ENCODE data around the gene GNB5.
A peak's percentile ranks its signal among the peaks of the same experiment; 100 is the strongest.

GNB5 gene

GRCh38 chr15:52139599-52140462 is 51.4 kb downstream of the GNB5 start:
- peak; percentile 77 for DNase-seq

DNA sequence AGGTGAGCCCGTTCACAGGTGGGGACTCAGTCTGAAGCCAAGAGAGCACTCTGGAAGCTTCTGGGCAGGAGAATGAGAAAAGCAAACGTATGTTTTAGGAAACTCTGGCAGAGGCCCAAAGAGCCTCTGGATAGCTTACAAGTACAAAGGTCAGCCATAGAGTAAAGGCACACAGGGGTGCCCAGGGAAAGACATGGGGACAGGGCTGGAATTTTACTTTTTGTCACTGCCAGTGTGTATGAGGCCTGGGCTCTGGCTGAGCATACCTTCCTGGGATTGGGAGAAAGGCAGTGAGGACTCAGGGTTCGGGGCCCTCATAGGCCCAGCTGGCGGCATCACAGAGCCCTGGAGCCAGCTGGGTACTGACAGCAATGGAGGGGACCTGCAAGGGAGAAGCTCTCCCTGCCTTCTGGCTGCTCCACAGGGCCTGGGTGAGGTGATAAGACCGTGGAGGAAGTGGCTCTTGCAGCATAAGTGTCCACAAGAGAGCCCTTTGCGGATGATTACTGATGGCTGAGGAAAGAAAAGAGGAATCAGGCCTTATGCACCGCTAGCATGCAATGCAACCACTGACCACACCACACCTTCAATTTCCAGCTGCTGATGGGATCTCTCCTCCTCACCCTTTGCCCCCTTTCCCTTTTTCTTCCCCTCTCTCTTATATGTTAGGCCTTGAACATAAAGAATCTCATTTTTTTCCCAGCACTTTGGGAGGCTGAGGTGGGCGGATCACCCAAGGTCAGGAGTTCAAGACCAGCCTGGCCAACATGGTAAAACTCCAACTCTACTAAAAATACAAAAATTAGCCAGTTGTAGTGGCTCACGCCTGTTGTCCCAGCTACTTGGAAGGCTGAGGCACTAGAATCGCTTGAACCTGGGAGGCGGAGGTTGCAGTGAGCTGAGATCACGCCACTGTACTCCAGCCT is 53.5 kb downstream of the GNB5 start:
- no peak for DNase-seq

DNA sequence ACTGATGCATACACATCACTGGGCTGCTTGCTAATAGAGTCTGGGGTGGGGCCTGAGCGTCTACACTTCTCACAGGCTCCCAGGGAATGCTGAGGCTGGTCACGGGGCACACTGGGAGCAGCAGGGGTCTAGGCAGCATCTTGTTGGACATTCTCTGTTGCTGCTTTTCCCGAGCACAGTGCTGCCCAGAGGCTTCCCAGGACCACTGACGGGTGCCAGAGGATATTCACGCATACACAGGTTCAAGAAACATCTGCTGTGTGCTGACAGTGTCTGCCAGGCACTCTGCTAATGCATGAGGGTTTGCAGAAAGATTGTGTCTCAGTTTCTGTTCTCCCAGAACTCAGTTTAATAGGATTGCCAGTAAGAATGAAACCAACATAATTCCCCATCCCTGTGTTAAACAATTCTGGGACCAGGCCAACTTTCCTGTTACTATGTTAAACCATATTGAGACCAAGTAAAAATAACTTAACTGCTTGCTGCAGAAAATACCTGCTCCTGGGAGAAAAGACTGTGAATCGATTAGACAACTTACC is 54.7 kb downstream of the GNB5 start:
- no peak for DNase-seq

- DNase-seq = no peak
Observed at GRCh38 chr15:52134502-52135144, 56.6 kb downstream of the GNB5 start.

GRCh38 chr15:52133510-52134220 is 57.5 kb downstream of the GNB5 start:
- no peak for DNase-seq

- DNase-seq = no peak
Observed at GRCh38 chr15:52132066-52132465, 59.1 kb downstream of the GNB5 start.

DNA sequence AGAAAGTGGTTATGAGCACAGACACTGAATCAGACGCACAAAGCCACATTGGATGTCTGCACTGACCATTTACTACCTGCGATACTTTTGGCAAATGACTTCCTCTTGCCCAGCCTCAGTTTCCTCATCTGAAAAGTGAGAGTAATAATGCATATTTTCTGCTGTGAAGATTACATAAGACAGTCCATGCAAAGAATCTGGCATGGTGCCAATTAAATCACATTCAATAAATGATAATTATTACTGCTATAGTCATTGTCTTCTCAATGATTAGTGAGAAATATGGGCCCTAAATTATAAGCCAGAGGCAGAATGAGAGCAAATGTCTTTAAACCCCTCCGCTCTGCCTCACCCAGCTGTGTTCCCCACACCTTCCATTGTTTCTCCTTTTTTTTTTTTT is 62.6 kb downstream of the GNB5 start:
- DNase-seq = no peak

- DNase-seq = no peak
Observed at GRCh38 chr15:52124270-52124880, 66.8 kb downstream of the GNB5 start.

- DNase-seq = no peak
Observed at GRCh38 chr15:52121896-52122295, 69.3 kb downstream of the GNB5 start.

DNA sequence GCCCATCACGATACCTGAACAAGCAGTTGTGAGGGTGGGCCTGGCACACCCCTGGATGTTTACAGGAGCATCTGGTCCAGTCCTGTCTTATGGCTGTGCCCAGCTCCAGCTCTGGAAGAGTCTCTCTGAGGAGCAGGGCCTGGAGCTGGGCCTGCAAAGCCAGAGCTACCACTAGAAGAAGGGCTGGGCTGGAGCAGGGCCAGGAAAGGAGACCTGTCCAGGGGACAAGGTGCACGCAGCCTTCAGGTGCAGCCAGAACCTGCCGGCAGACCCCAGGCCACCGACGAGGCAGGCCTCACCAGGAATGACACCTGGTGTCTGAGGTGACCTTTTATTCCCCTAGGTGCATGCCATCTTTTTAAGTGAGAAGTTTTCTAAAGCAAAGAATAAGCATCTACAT is 70.2 kb downstream of the GNB5 start:
- DNase-seq = no peak

GRCh38 chr15:52120488-52120887 is 70.7 kb downstream of the GNB5 start:
- no peak for DNase-seq

GRCh38 chr15:52118969-52119749 is 72.0 kb downstream of the GNB5 start:
- no peak for DNase-seq

GRCh38 chr15:52117549-52117948 is 73.6 kb downstream of the GNB5 start:
- DNase-seq = no peak

GRCh38 chr15:52115598-52116427 is 75.4 kb downstream of the GNB5 start:
- no peak for DNase-seq

DNA sequence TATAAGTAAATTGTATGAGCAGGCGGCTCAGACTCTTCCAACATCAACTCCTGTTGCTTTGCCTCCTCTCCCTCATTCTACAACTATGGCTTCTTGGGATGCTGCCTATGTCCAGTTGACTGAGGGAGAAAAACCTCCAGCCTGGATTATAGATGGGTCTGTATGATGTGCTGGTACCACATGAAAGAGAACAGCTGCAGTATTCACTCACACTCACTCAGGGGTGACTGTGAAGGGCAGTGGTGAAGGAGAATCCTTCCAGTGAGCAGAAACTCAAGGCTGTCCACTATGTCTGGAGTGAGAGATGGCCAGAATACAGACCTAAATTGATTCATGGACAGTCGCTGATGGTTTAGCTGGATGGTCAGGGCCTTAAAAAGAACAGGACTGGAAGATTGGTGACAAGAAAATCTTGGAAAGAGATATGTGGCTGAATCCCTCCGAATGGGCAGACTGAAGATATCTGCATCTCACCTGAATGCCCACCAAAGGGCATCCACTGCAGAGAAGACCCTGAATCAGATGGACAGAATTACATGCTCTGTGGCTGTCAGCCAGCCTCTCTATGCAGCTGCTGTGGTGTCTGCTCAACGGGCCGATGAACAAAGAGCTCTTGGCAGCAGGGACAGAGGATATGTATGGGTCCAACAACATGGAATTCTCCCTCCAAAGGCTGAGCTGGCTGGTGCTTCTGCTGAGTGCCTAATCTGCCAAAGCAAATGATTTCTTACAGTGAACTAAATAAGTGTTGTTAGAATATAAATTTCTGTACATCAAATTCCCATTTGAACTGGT is 76.7 kb downstream of the GNB5 start:
- no peak for DNase-seq

- DNase-seq = no peak
Observed at GRCh38 chr15:52113708-52114107, 77.5 kb downstream of the GNB5 start.

DNA sequence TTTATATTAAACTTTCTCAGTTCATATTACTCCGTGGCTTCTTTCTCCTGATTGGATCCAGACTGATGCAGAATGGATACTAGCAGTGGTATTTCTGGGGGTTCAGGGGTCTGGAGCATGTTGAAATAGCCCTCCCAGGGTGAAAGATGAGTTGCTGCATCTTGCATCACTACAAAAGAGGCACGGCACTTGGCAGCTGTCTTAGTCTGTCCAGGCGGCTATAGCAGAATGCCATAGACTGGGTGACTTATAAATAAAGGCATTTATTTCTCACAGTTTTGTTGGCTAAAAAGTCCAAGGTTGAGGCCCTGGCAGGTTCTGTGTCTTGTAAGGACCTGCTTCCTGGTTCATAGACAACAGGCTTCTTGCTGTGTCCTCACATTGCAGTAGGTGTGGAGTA is 78.0 kb downstream of the GNB5 start:
- no peak for DNase-seq

DNA sequence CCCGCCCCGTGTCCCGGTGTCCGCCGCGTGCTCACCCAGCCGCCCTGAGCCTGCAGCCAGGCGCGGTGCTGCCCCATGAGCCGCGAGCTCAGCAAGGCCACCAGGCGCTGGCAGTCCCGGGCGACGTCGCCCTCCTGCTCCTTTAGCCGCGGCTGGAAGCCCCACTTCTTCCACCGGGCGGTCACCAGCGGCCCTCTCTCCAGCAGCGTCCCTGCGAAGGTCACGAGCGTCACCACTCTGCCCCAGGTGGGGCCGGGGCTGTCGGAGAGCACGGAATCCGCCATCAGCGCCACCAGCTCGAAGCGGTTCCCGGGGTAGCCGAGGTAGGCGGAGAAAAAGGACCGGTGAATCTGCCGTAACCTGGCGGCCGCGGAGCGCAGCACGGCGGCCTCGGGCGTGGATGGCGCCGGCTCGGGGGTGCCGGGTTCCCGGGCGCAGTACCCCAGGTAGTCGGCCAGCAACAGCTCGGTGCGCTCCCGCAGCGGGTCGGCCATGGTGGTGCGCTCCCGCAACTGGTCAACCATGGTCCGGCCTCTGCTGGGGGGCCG is 78.9 kb downstream of the GNB5 start:
- DNase-seq = peak; percentile 87

Data from retina (tissue), 1 donor.